Measurements from ENCODE around the gene ZNF813. TPM values are rescaled to one million over a fixed set of nuclear protein-coding genes. Genes with fewer than 3 reads are reported as not detected.

Gene ZNF813
- polyA plus RNA-seq, 2 of the 4 experiments (the other 2 are of a cell fraction): 0.30 to 0.78 TPM

DNA sequence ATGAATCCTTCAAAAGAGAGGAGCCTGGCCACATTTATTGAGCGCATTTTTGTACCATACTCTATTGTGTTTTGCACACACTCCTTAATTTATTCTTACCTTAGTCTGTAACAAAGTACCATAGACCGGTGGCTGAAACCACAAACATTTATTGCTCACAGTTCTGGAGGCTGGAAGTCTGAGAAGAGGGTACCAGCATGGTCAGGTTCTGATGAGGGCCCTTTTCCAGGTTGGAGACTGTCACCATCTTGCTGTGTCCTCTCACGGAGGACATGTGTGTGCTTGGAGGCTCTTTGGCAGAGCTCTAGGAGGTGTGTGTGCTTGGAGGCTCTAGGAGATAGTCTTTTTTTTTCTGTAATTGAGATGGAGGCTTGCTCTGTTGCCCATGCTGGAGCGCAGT, 72.6 kb downstream of the ZNF813 start:
- DNase-seq (ENCODE audit: low read depth in 1 of 2, low spot score in 1 of 2) (no peak), ATAC-seq (no peak), FAIRE-seq (no peak)
- H3K4me2 ChIP-seq: no peak overlapping the region
- peaks cover 9% of the 10 kb centered on the region; the same call in 2 of the 3 replicates for H3K4me1 ChIP-seq
- ChIA-PET POLR2A (no interaction called here), CTCF (no interaction called here)
- no peak overlapping the region for H3K4me3 ChIP-seq
- WGBS (ENCODE audit: missing lambda C conversion rate): 73% methylated on average over 4 of the region's 4 CpGs
- no peak for TF ChIP-seq HOXB5 (CRISPR knock-in tag; IDR thresholded peaks at IDR 0.05)
- TF ChIP-seq ZC3H11A (IDR thresholded peaks at IDR 0.05): no peak
- TF ChIP-seq RARB (CRISPR knock-in tag; IDR thresholded peaks at IDR 0.05): no peak
- TF ChIP-seq RAD21 (conservative IDR thresholded peaks at IDR 0.05 in 1 of 2, IDR thresholded peaks at IDR 0.05 in 1 of 2): no peak
- TF ChIP-seq FOSB (CRISPR knock-in tag; IDR thresholded peaks at IDR 0.05): no peak
- no peak for TF ChIP-seq MAZ (IDR thresholded peaks at IDR 0.05; ENCODE audit: borderline replicate concordance, low read depth, low read length)
- no peak for TF ChIP-seq ZFP36 (IDR thresholded peaks at IDR 0.05; ENCODE audit: borderline replicate concordance, partially characterized antibody)
- no peak for TF ChIP-seq TP53 (CRISPR knock-in tag; IDR thresholded peaks at IDR 0.05)
- TF ChIP-seq BHLHE40 (IDR thresholded peaks at IDR 0.05; ENCODE audit: low read depth, low read length): no peak
- TF ChIP-seq NR3C1 (IDR thresholded peaks at IDR 0.05): no peak
- TF ChIP-seq JUN (IDR thresholded peaks at IDR 0.05): no peak
- TF ChIP-seq POLR2A (IDR thresholded peaks at IDR 0.05; ENCODE audit: low read length): no peak
- no peak for TF ChIP-seq CBX2 (IDR thresholded peaks at IDR 0.05; ENCODE audit: borderline replicate concordance, low read depth)
- TF ChIP-seq SREBF2 (IDR thresholded peaks at IDR 0.05): no peak
- TF ChIP-seq FOSL2 (IDR thresholded peaks at IDR 0.05): no peak
- TF ChIP-seq FOSL2 (CRISPR knock-in tag; IDR thresholded peaks at IDR 0.05): no peak
- TF ChIP-seq EP300 (IDR thresholded peaks at IDR 0.05): no peak
- no peak for TF ChIP-seq CHD2 (IDR thresholded peaks at IDR 0.05; ENCODE audit: low read length, partially characterized antibody)
- H3K9me3 ChIP-seq: peaks cover 19% of the 10 kb centered on the region
- no peak overlapping the region for H3K27ac ChIP-seq

GRCh38 chr19:53541971-53542370, 74.4 kb downstream of the ZNF813 start:
- Histone ChIP-seq H3K27ac (no peak overlapping the region), H3K4me2 (no peak overlapping the region), H3K4me3 (no peak overlapping the region), H3K4me1 (peaks cover 17% of the 10 kb centered on the region), H3K9me3 (peaks cover 20% of the 10 kb centered on the region; the same call in 2 of the 3 replicates)
- DNase-seq (ENCODE audit: low read depth in 1 of 2, low spot score in 1 of 2): no peak
- FAIRE-seq: no peak
- POLR2A ChIA-PET: no interaction called here
- TF ChIP-seq ZSCAN20 (CRISPR knock-in tag; IDR thresholded peaks at IDR 0.05) (no peak), ELK1 (IDR thresholded peaks at IDR 0.05; ENCODE audit: low read depth, low read length) (no peak), MAFK (IDR thresholded peaks at IDR 0.05; ENCODE audit: partially characterized antibody) (peak; percentile 48)
- no peak for ATAC-seq
- CTCF ChIA-PET: no interaction called here
- 87% methylated on average over 1 of the region's 1 CpG for WGBS (ENCODE audit: missing lambda C conversion rate)

GRCh38 chr19:53545271-53546065, 77.9 kb downstream of the ZNF813 start:
- Histone ChIP-seq H3K4me1 (peaks cover 17% of the 10 kb centered on the region), H3K27ac (peak overlapping the region; percentile 73 to 82), H3K4me2 (peak overlapping the region; percentile 61), H3K9me3 (peaks cover 27% of the 10 kb centered on the region), H3K4me3 (no peak overlapping the region)
- CTCF ChIA-PET: no interaction called here
- WGBS (ENCODE audit: missing lambda C conversion rate): 39% methylated on average over 25 of the region's 25 CpGs
- POLR2A ChIA-PET: interaction anchor here (0.8 kb wide), 1 partner anchor 655 kb away, joined by 3 read pairs; no protein-coding TSS in a partner anchor
- FAIRE-seq (peak; percentile 76), ATAC-seq (peak; percentile 97 to 99), DNase-seq (ENCODE audit: low read depth in 1 of 2, low spot score in 1 of 2) (peak; percentile 76 to 97)
- no peak for TF ChIP-seq HOXA7 (CRISPR knock-in tag; IDR thresholded peaks at IDR 0.05)
- peak; percentile 84 for TF ChIP-seq TP53 (CRISPR knock-in tag; IDR thresholded peaks at IDR 0.05)
- TF ChIP-seq FOXS1 (CRISPR knock-in tag; IDR thresholded peaks at IDR 0.05): no peak; the same call in 1 of the 2 replicates
- peak; percentile 74 for TF ChIP-seq GATA3 (IDR thresholded peaks at IDR 0.05; ENCODE audit: borderline replicate concordance)
- peak in 1 of 2 experiments; percentile 48; a peak in 2 of 5 replicates for TF ChIP-seq EP300 (IDR thresholded peaks at IDR 0.05)
- no peak for TF ChIP-seq REST (IDR thresholded peaks at IDR 0.05)
- TF ChIP-seq ZNF302 (CRISPR knock-in tag; IDR thresholded peaks at IDR 0.05): no peak; the same call in 1 of the 2 replicates
- no peak for TF ChIP-seq SMC3 (IDR thresholded peaks at IDR 0.05)
- TF ChIP-seq HOXB5 (CRISPR knock-in tag; IDR thresholded peaks at IDR 0.05): peak; percentile 67; the same call in 1 of the 2 replicates
- no peak for TF ChIP-seq EHMT2 (IDR thresholded peaks at IDR 0.05; ENCODE audit: low read depth)
- TF ChIP-seq, protein P1, sequence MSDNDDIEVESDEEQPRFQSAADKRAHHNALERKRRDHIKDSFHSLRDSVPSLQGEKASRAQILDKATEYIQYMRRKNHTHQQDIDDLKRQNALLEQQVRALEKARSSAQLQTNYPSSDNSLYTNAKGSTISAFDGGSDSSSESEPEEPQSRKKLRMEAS (IDR thresholded peaks at IDR 0.05): peak; percentile 78
